ENCODE data around the gene CENPA. TPM values are rescaled to one million over a fixed set of nuclear protein-coding genes. Genes with fewer than 3 reads are reported as not detected.
"Not testable (repeated sequence)": the region's sequence is repeated elsewhere in the genome, so short reads cannot be mapped to it uniquely, and the experiment has no call there.

Gene CENPA
- total and polyA plus RNA-seq, 2 of the 13 experiments (the other 11 are each of a cell fraction or from before 2014, with no cell fraction given), result 28.5 to 38.5 TPM

DNA sequence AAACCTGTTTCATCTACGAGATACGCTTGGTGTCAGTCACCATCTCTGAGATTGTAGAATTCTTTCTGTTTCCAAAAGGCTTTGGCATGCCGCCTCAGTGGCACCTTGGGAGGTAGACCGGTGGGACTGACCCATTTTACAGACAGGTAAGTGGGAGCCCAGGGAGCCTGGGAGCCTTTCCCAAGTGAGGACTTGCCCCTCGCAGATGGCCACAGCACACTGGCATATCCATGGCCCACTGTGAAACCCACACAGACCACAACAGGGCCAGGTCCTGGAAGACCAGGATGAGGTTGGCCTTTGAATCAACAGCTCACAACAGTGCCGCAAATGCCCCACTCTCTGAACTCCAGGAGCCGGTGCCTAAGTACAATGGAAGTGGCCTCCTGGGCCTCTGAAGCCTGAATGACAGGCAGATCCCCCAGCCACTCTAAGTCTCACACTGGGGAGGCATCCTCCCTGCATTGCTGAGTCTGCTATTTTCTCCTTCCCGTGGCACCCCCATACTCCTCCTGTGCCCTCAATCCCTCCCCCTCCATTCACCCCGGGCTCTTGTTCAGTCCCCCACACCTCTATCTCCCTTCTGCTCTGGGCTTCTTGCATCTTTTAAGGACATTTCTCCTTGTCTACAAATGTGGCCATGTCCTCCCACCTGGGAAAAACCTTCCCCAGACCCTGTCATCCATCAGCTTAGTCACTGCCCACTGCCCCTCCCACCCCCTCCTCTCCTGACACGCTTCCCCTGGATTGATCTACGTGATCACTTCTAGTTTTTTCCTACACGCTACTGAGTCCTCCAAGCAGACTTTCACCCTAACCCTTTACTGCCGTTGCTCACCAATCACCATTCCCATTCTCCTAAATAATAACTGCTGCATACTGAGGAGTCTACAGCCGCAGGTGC is 26.2 kb downstream of the CENPA start:
- Histone ChIP-seq H2AFZ (ENCODE audit: low read length) (no peak overlapping the region), H3K4me2 (ENCODE audit: low read depth, low read length) (no peak overlapping the region), H3K36me3 (replicated peaks in 1 of 2; ENCODE audit: control insufficient read depth in 1 of 2, insufficient read depth in 2 of 2, low read length in 2 of 2) (no peaks in the 10 kb centered on the region), H3K27me3 (ENCODE audit: control insufficient read depth in 1 of 2, insufficient read depth in 2 of 2, low read length in 2 of 2) (peaks cover 6 to 40% of the 10 kb centered on the region in 2 experiments; a peak in 3 of 5 replicates), H3K9me3 (ENCODE audit: low read length) (no peaks in the 10 kb centered on the region), H4K20me1 (ENCODE audit: insufficient read depth, low read length) (no peaks in the 10 kb centered on the region), H3K79me2 (ENCODE audit: insufficient read depth, low read length) (no peaks in the 10 kb centered on the region), H3K27ac (ENCODE audit: extremely low read length, insufficient read depth, low read length) (no peak overlapping the region), H3K4me1 (ENCODE audit: insufficient read depth, low read length) (no peaks in the 10 kb centered on the region), H3K4me3 (replicated peaks in 1 of 3; ENCODE audit: insufficient read depth in 1 of 3, low read depth in 2 of 3, low read length in 3 of 3) (no peak overlapping the region), H3K9ac (ENCODE audit: insufficient read depth, low read depth, low read length) (no peak overlapping the region)
- ChIA-PET POLR2A (no interaction called here), CTCF (ENCODE audit: low intra/inter-chr PET ratio, low total read pairs) (no interaction called here)
- in situ Hi-C loops (cut with HindIII; ENCODE audit: extremely low pct_ligation_motif_present, low pct_unique_long_range_greater_than_20kb), result no loop called here
- no peak for TF ChIP-seq NCOA5 (CRISPR knock-in tag; IDR thresholded peaks at IDR 0.05)
- peak; percentile 63 to 77 for TF ChIP-seq MAFK (conservative IDR thresholded peaks at IDR 0.05 in 1 of 2, IDR thresholded peaks at IDR 0.05 in 1 of 2; ENCODE audit: low read length in 2 of 2)
- peak; percentile 81 for TF ChIP-seq ZNF629 (CRISPR knock-in tag; conservative IDR thresholded peaks at IDR 0.05)
- no peak for TF ChIP-seq MEF2D (CRISPR knock-in tag; IDR thresholded peaks at IDR 0.05)
- TF ChIP-seq MAFF (IDR thresholded peaks at IDR 0.05; ENCODE audit: low read depth, low read length), result 0 out of 2 replicates have a peak, but pooled peaks have one; percentile 45
- peak; percentile 58 for ATAC-seq
- 22% methylated on average over 14 of the region's 14 CpGs for WGBS (ENCODE audit: low lambda C conversion rate)
- intact Hi-C loops (cut with micrococcal nuclease; ENCODE audit: unreplicated experiment), result no loop called here
- FAIRE-seq, result no peak
- no TSS peak for BruUV-seq (replicated peaks)
- no peak for DNase-seq (ENCODE audit: low spot score)

DNA sequence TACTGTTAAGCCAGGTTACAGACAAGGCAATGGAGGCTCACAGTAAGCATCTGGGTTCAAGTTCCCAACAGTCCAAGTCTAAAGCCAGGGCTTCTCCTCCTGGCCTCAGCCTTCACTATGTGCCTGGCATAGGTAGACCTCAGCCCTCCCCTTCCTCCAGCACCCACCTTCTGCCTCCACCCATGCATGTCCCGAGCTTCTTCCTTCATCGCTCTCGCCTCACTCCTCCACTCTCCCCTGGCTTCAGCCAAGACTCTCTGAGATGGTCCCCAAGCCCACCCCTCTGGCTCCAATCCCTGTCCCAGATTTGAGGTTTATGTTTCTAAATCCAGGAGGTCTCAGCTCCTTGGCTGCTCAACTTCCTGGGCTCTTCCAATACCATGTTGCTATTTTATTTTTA is 26.9 kb downstream of the CENPA start:
- DNase-seq (ENCODE audit: low spot score) (no peak), ATAC-seq (no peak; the same call in 2 of the 3 replicates), FAIRE-seq (no peak)
- WGBS (ENCODE audit: low lambda C conversion rate), result 68% methylated on average over 3 of the region's 3 CpGs
- no TSS peak for BruUV-seq (replicated peaks)
- Histone ChIP-seq H4K20me1 (ENCODE audit: insufficient read depth, low read length) (no peaks in the 10 kb centered on the region), H3K4me1 (ENCODE audit: insufficient read depth, low read length) (no peaks in the 10 kb centered on the region), H3K36me3 (replicated peaks in 1 of 2; ENCODE audit: control insufficient read depth in 1 of 2, insufficient read depth in 2 of 2, low read length in 2 of 2) (no peaks in the 10 kb centered on the region), H3K4me2 (ENCODE audit: low read depth, low read length) (no peak overlapping the region), H3K79me2 (ENCODE audit: insufficient read depth, low read length) (no peaks in the 10 kb centered on the region), H3K27me3 (ENCODE audit: control insufficient read depth in 1 of 2, insufficient read depth in 2 of 2, low read length in 2 of 2) (peaks cover 6 to 41% of the 10 kb centered on the region in 2 experiments; a peak in 3 of 5 replicates), H3K9ac (ENCODE audit: insufficient read depth, low read depth, low read length) (no peak overlapping the region), H3K27ac (ENCODE audit: extremely low read length, insufficient read depth, low read length) (no peak overlapping the region), H2AFZ (ENCODE audit: low read length) (no peak overlapping the region), H3K4me3 (replicated peaks in 1 of 3; ENCODE audit: insufficient read depth in 1 of 3, low read depth in 2 of 3, low read length in 3 of 3) (no peak overlapping the region), H3K9me3 (ENCODE audit: low read length) (no peaks in the 10 kb centered on the region)
- no peak for TF ChIP-seq ZNF546 (CRISPR knock-in tag; conservative IDR thresholded peaks at IDR 0.05)
- no peak for TF ChIP-seq SATB2 (CRISPR knock-in tag; IDR thresholded peaks at IDR 0.05)
- TF ChIP-seq SOX6 (IDR thresholded peaks at IDR 0.05), result no peak
- no peak for TF ChIP-seq SOX6 (CRISPR knock-in tag; IDR thresholded peaks at IDR 0.05)
- intact Hi-C loops (cut with micrococcal nuclease; ENCODE audit: unreplicated experiment), result no loop called here
- in situ Hi-C loops (cut with HindIII; ENCODE audit: extremely low pct_ligation_motif_present, low pct_unique_long_range_greater_than_20kb), result no loop called here
- ChIA-PET CTCF (ENCODE audit: low intra/inter-chr PET ratio, low total read pairs) (no interaction called here), POLR2A (no interaction called here)

DNA sequence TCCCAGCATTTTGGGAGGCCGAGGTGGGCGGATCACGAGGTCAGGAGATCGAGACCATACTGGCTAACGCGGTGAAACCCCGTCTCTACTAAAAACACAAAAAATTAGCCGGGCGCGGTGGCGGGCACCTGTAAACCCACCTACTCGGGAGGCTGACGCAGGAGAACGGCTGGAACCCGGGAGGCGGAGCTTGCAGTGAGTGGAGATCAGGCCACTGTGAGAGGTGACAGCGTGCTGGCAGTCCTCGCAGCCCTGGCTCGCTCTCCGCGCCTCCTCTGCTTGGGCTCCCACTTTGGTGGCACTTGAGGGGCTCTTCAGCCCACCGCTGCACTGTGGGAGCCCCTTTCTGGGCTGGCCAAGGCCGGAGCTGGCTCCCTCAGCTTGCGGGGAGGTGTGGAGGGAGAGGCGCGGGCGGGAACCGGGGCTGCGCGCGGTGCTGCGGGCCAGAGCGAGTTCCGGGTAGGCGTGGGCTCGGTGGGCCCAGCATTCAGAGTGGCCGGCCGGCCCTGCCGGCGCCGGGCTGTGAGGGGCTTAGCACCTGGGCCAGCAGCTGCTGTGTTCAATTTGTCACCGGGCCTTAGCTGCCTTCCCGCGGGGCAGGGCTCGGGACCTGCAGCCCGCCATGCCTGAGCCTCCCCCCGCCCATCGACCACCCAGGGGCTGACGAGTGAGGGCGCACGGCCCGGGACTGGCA is 28.4 kb downstream of the CENPA start:
- POLR2A ChIA-PET, result not testable (repeated sequence)

More for the DNA sequence above, 28.4 kb downstream of the CENPA start:
- H3K27ac ChIP-seq (ENCODE audit: extremely low read length, insufficient read depth, low read length); H3K9me3 ChIP-seq (ENCODE audit: low read length); CTCF ChIA-PET (ENCODE audit: low intra/inter-chr PET ratio, low total read pairs); ATAC-seq; DNase-seq (ENCODE audit: low spot score); H3K36me3 ChIP-seq (replicated peaks in 1 of 2; ENCODE audit: control insufficient read depth in 1 of 2, insufficient read depth in 2 of 2, low read length in 2 of 2); H2AFZ ChIP-seq (ENCODE audit: low read length); H3K79me2 ChIP-seq (ENCODE audit: insufficient read depth, low read length); BruUV-seq (replicated peaks); H3K4me2 ChIP-seq (ENCODE audit: low read depth, low read length); H3K4me1 ChIP-seq (ENCODE audit: insufficient read depth, low read length); FAIRE-seq; H3K4me3 ChIP-seq (replicated peaks in 1 of 3; ENCODE audit: insufficient read depth in 1 of 3, low read depth in 2 of 3, low read length in 3 of 3); intact Hi-C loops (cut with micrococcal nuclease; ENCODE audit: unreplicated experiment); H4K20me1 ChIP-seq (ENCODE audit: insufficient read depth, low read length); H3K9ac ChIP-seq (ENCODE audit: insufficient read depth, low read depth, low read length); in situ Hi-C loops (cut with HindIII; ENCODE audit: extremely low pct_ligation_motif_present, low pct_unique_long_range_greater_than_20kb): not testable (repeated sequence)
- H3K27me3 ChIP-seq (ENCODE audit: control insufficient read depth in 1 of 2, insufficient read depth in 2 of 2, low read length in 2 of 2), result peaks cover 6 to 44% of the 10 kb centered on the region in 2 experiments; a peak in 3 of 5 replicates
- 76% methylated on average over 44 of the region's 52 CpGs for WGBS (ENCODE audit: low lambda C conversion rate)

Measured in HepG2 (cell line).